ENCODE data around the gene GDAP1L1.
"Not testable (repeated sequence)": the region's sequence is repeated elsewhere in the genome, so short reads cannot be mapped to it uniquely, and the experiment has no call there.

GDAP1L1 gene

DNA sequence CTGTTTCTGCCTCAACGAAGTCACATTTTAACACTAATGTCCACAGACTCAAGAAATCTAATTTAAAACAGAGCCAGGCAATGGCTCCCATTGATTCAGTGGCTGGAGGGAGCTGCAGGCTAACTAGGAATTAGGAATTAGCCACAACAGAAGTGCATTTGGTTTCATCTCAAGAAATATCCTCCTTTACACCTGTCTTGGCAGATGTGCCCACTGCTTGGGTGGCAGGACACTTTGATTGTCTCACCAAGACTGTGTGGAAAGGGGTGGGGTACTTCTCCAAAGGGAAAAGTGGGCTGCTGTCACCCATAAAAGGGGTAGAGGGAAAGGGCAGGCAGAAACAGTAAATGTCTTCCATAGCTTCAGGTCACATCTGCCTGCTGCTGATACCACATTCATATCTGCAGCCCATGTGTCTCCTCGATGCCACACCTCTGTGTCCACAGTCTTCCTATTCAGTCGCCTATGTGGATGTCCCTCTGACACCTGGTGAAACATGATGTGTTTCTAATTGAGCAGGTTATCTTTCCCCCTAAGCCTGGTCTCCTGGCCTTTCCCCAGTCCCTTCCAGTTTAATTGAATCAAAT lies 25.6 kb upstream of the GDAP1L1 start:
- DNase-seq: no peak

DNA sequence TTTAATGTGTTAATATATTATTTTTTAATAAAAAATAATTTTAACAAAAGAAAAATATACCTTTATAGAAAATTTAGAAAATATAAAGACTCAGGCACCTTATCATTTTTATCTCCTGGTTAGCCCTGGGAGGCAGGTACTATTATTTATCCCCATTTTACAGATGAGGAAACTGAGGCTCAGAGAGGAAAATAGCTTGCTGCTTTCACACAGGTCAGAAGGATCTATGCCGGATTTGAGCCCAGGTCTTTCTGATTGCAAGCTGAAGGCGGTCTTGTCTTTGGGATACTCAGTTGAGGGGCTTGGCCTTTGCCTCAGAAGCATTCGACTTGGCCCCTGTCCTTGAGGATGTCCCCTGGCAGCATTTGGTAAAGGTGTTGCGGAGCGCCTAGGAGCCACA lies 25.1 kb upstream of the GDAP1L1 start:
- DNase-seq: no peak

GRCh38 chr20:44222633-44223368 lies 24.3 kb upstream of the GDAP1L1 start:
- no peak for DNase-seq

GRCh38 chr20:44223721-44224120 lies 23.4 kb upstream of the GDAP1L1 start:
- no peak for DNase-seq

- DNase-seq: no peak
These were observed 22.5 kb upstream of the GDAP1L1 start for GRCh38 chr20:44224637-44225036.

DNA sequence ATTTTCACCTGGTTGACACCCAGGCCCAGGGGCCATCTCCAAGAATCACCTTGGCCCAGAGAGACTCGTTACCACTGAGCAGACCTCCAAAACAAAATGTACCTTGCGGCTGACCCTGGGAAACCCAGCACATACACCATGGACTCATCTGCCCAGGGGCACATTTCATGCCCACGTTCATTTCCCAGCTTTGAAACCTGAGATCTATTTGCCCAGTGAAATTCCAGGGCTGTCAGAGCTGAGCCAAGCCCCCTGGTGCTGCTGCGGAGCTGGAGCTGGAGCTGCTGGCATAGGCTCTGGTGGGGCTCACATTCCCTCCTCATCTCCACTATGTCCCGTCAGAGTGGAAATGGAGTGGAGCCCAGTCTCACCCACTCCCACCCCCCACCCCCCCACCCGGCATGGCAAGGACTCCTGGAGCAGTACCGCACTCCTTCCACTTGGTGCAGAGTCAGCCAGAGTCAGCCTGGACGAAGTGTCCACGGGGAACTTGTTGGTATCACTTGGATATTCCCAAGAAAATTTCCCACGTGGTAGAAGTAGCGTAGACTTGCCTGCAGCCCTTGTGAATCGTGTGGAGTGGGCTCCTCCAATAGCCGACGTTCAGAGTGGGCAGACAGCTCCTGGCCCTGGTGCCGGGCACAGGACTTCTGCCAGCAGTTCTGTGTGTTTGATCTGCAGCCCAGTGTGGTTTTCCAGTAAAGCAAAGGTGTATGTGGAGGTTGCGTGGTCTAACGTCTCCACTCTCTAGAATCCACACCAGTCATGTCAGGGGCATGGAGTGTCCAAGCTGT lies 18.4 kb upstream of the GDAP1L1 start:
- DNase-seq: no peak

GRCh38 chr20:44231193-44231592 lies 15.9 kb upstream of the GDAP1L1 start:
- DNase-seq: no peak

DNA sequence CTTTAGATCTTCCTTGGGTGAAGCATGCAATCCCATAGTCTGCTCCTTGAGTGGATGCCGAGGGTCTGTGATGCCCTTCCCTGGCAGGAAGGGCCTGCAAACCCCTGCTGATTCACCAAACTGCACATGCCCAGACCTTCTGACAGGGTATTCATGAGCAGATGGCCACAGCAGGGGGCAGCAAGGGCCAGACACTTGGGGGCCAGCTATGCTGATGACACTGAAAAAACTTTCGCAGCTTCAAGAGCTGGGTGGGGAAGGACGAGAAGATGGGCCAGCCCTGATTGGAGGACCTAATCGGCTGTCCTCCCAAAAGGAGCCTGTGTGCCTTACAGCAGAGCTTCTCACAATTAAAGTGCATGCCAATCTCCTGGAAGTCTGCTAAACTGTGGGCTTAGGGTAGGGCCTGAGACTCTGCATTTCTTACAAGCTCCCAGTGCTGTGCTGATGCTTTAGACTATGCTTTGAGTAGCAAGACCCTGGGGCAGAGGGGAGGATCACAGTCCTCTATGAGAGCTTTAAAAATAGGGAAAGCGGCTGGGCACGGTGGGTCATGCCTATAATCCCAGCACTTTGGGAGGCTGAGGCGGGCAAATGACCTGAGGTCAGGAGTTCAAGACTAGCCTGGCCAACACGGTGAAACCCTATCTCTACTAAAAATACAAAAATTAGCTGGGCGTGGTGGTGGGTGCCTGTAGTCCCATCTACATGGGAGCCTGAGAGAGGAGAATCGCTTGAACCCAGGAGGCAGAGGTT lies 15.2 kb upstream of the GDAP1L1 start:
- peak; percentile 71 for DNase-seq

GRCh38 chr20:44232469-44232856 lies 14.6 kb upstream of the GDAP1L1 start:
- not testable (repeated sequence) for DNase-seq

GRCh38 chr20:44233436-44234016 lies 13.6 kb upstream of the GDAP1L1 start:
- no peak for DNase-seq

- DNase-seq: no peak
These were observed 12.4 kb upstream of the GDAP1L1 start for GRCh38 chr20:44234566-44235317.

DNA sequence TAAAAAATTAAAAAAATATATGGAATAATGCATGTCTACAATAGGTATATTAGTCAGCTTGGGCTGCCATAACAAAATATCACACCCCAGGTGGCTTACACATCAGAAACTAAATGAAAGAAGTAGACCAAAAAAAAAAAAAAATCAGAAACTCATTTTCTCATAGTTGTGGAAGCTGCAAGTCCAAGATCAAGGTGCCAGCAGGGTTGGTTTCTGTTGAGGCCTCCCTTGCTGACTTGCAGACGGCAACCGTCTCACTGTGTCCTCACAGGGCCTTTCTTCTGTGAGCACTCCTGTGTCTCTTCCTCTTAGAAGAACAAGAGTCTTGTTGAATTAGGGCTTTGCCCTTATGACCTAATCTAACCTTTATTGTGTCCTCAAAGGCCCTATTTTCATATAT lies 11.4 kb upstream of the GDAP1L1 start:
- DNase-seq: no peak

GRCh38 chr20:44236840-44237239 lies 10.3 kb upstream of the GDAP1L1 start:
- DNase-seq: not testable (repeated sequence)

DNA sequence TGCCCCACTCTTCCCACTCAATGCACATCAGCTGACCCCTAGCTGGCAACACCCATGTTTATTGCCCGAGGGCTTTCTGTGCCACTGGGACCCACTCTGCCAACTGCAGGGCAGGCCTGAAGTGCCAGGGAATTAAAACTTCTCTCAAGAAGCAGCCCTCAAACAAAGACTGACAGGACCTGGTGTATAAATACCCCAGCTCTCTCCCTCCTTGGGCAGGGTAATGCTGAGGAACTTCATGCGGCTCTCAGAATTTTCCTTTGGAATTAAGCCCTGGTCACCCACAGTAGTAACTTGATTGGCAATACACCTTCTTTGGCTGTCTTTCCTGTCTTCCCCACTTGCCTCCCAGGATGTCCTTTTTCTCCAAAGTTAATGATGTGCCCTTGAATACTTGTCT lies 5.3 kb upstream of the GDAP1L1 start:
- DNase-seq: no peak

GRCh38 chr20:44245977-44246376 lies 1.1 kb upstream of the GDAP1L1 start:
- no peak for DNase-seq

- DNase-seq: peak; percentile 85
These were observed 690 bp downstream of the GDAP1L1 start for GRCh38 chr20:44247586-44248409.

DNA sequence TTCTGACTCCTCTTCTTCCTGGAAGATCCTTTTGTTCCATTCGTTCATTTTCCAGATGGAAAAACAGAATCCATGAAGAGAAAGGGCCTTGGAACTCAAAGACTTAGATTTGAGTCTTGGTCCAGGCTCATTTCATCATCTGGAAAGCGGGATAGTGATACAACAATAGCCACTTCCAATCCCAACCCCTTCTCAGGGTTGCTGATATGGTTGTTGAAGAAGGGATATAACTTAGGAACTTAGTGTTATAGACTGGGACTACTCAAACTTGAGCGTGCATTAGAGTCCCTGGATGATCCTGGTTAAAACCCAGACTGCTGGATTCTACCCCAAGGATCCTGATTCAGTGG lies 1.3 kb downstream of the GDAP1L1 start:
- DNase-seq: no peak

DNA sequence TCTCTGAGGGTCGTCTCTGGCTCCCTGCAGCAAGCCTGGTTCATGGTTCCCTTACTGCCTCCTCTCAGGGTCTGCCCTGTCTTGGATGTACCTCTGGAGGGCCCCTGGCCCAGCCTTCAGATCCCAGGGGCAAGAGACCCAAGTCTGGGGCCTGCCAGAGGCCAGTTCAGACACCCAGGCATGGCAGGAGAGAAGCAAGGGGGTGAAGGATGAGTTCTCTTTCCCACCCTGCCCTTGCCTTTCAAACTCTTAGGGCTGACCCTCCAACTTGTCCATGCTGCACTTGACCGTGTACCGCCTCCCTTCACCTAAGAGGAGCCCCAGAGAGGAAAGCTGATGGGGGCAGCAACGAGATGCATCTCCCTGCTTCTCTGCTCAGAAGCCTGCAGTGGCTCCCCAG lies 4.2 kb downstream of the GDAP1L1 start:
- no peak for DNase-seq

DNA sequence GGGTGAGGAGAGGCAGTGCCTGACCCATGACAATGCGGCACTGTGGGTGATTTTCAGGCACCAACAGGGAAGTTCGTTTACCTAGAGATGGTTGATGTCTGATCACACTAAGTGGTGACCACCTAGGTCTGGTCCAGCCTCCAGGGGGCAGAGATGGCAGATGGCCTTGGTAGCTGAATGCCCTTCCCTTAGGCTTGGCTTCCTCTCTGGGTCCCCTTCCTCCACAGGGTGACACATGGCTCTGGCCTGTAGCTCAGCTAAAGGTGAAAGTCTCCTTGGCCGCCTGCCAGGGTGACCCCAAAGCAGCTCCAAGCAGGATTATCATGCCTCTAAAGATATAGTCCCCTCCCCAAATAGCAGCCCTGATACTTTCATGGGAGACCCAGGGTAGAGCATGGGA lies 6.4 kb downstream of the GDAP1L1 start:
- DNase-seq: no peak

DNA sequence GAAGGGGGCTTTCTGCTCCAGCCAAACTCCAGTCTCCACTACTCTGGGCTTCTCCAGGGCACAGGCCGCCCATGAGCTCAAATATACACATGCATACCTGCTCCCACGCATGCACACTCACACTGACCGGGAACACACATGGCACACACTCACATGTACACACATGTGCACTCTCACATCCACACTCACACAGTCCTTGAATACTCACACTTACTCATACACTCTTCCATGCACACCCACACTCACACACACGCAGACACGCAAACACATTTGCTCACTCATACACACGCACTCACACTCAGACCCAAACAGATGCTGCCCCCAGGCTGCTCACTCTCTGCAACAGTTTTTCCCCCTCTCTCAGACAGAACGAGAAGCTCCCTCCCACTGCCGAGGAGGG lies 7.0 kb downstream of the GDAP1L1 start:
- no peak for DNase-seq

GRCh38 chr20:44255942-44256341 lies 8.8 kb downstream of the GDAP1L1 start:
- no peak for DNase-seq

Data from islet precursor cell (in vitro differentiated cells).